PC-3 (cell line): ENCODE results near the gene TMPRSS3. TPM values are rescaled to one million over a fixed set of nuclear protein-coding genes. Genes with fewer than 3 reads are reported as not detected.

ENCODE experiments used
- ATAC-seq: fragments of 200-7000 bp; cut with Tn5 transposase; 2 replicates; pipeline ENCODE4 v1.9.1; 2020; ENCODE audit warnings: mild to moderate bottlenecking, moderate library complexity
- BruUV-seq: library from RNA; stranded (reverse); fragments of 400-500 nt; replicated peaks from 2 replicates; lab custom pipeline; 2021; lab: Mats Ljungman, UMichigan
- CTCF ChIA-PET: fragments of 300-600 bp; sonication (Branson Sonifier 250); formaldehyde crosslinking; loops from one replicate; lab custom pipeline; 2022; ENCODE audit warnings: antibody characterized with exemption; lab: Charles Lee
- POLR2A ChIA-PET: fragments of 300-600 bp; sonication (Branson Sonifier 250); formaldehyde crosslinking; loops from one replicate; lab custom pipeline; 2022; ENCODE audit warnings: antibody characterized with exemption; ENCODE audit not compliant: unreplicated experiment; lab: Charles Lee
- DNase-seq: peaks from one replicate; pipeline ENCODE4 v3.0.0-alpha.2; 2015
- H2AFZ ChIP-seq: fragments of 300-600 bp; sonication (generic); 2 replicates; pipeline ENCODE4 v1.6.0; 2016; ENCODE audit warnings: antibody characterized with exemption, low read length
- H3F3A ChIP-seq: fragments of 300-600 bp; sonication (generic); one replicate; pipeline ENCODE4 v1.6.0; 2017; ENCODE audit warnings: antibody characterized with exemption, low read length, control low read depth, mild to moderate bottlenecking; ENCODE audit not compliant: unreplicated experiment
- H3K27ac ChIP-seq: fragments of 300-600 bp; sonication (generic); 2 replicates; pipeline ENCODE4 v1.5.1; 2016; ENCODE audit warnings: mild to moderate bottlenecking, low read length
- H3K27me3 ChIP-seq: fragments of 300-600 bp; sonication (generic); 2 replicates; pipeline ENCODE4 v1.6.1; 2016; ENCODE audit warnings: low read length, mixed read lengths
- H3K36me3 ChIP-seq: fragments of 300-600 bp; sonication (generic); 2 replicates; pipeline ENCODE4 v1.6.1; 2016; ENCODE audit warnings: low read depth, mixed run types, low read length, mixed read lengths
- H3K4me1 ChIP-seq: fragments of 300-600 bp; sonication (generic); 2 replicates; pipeline ENCODE4 v1.5.1; 2016; ENCODE audit warnings: low read length; ENCODE audit not compliant: insufficient read depth
- H3K4me2 ChIP-seq: fragments of 300-600 bp; sonication (generic); 2 replicates; pipeline ENCODE4 v1.6.0; 2016; ENCODE audit warnings: low read length
- H3K4me3 ChIP-seq: fragments of 300-600 bp; sonication (generic); 2 replicates; pipeline ENCODE4 v1.5.1; 2016; ENCODE audit warnings: mild to moderate bottlenecking, low read length, mixed read lengths
- H3K79me2 ChIP-seq: fragments of 300-600 bp; sonication (generic); 2 replicates; pipeline ENCODE4 v1.6.1; 2017; ENCODE audit warnings: low read length, mixed read lengths
- H3K9ac ChIP-seq: fragments of 300-600 bp; sonication (generic); 2 replicates; pipeline ENCODE4 v1.6.0; 2016; ENCODE audit warnings: mild to moderate bottlenecking, low read length
- H3K9me2 ChIP-seq: fragments of 300-600 bp; sonication (generic); replicated peaks from 2 replicates; pipeline ENCODE4 v1.6.1; 2016; ENCODE audit warnings: mixed run types, low read length, mixed read lengths
- H3K9me3 ChIP-seq: fragments of 300-600 bp; sonication (generic); 2 replicates; pipeline ENCODE4 v1.6.1; 2016; ENCODE audit warnings: low read length, mixed read lengths
- H4K20me1 ChIP-seq: fragments of 300-600 bp; sonication (generic); 2 replicates; pipeline ENCODE4 v1.6.1; 2016; ENCODE audit warnings: low read length, mixed read lengths
- CTCF ChIP-seq: fragments of 300-600 bp; sonication (generic); conservative IDR thresholded peaks from 2 replicates; pipeline ENCODE4 v1.5.1; 2017; ENCODE audit warnings: antibody characterized with exemption, low read depth, mild to moderate bottlenecking, low read length
- EZH2 ChIP-seq: fragments of 300-600 bp; sonication (generic); IDR thresholded peaks from one replicate; pipeline ENCODE4 v1.6.1; 2017; ENCODE audit warnings: antibody characterized with exemption, mild to moderate bottlenecking, low read length; ENCODE audit not compliant: unreplicated experiment
- EZH2phosphoT487 ChIP-seq: fragments of 300-600 bp; sonication (generic); IDR thresholded peaks from 2 replicates; pipeline ENCODE4 v1.6.1; 2018; ENCODE audit warnings: mild to moderate bottlenecking, antibody characterized with exemption, low read length, borderline replicate concordance
- intact Hi-C: fragments of 100-400 bp; cut with micrococcal nuclease; formaldehyde crosslinking; loops from 2 replicates; pipeline ENCODE4 v1.9.0; 2023
- total RNA-seq: library from RNA; depleted of rRNA; stranded (reverse); fragments of >200 nt; gene quantifications from 2 replicates; pipeline ENCODE4 v1.2.3, GENCODE V29; 2014

Gene TMPRSS3
- total RNA-seq, 1 experiment from 2014 or later: not detected

DNA sequence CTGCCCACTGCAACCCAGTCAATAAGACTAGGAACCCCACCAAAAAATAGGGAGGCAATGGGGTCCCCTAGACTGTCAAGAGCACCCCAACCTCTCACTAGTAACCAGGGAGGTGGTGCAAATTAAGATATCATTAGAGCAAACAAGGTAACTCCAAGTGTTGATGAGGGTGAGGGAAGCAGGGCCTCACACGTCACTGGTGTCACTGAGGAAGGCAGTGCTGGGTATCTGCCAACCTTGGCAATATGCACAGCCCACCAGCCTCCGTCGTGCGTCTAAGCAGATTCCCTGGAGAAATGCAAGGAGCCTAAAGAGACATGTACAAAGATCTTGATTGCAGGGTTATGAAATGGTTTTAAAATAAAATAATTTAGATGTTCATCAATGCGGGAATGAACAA lies 11.6 kb upstream of the TMPRSS3 start:
- no peaks in the 10 kb centered on the region for H3K27me3 ChIP-seq
- no TSS peak for BruUV-seq

DNA sequence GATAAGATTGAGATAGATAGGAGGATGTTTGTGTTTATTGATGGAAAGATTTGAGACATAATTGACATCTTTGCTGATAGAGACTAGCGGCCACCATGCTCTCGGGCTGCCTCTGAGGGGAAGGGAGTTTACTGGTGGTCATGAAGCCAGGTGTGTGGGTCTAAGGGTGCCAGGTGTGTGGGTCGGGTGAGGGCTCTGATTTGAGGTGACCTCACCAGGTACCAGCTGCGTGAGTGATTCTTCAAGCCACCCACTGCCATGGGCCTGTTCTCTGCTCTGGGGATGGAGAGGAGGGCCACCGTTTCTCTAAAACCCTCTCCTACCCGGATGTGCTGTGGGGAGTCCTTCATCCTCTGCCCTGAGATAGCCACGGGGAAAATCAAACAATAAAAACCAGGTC lies 11.0 kb upstream of the TMPRSS3 start:
- POLR2A ChIA-PET: no interaction called here
- DNase-seq: no peak
- intact Hi-C loops: no loop called here

More for the DNA sequence above, 11.6 kb upstream of the TMPRSS3 start:
- intact Hi-C loops: no loop called here
- ChIA-PET CTCF (no interaction called here), POLR2A (no interaction called here)
- TF ChIP-seq EZH2phosphoT487 (no peak), CTCF (no peak), EZH2 (no peak)
- H3K79me2 ChIP-seq: no peaks in the 10 kb centered on the region
- H3K27ac ChIP-seq: no peak overlapping the region
- H4K20me1 ChIP-seq: no peaks in the 10 kb centered on the region
- H3K4me1 ChIP-seq: peaks cover 15% of the 10 kb centered on the region
- DNase-seq: no peak
- H3K4me3 ChIP-seq: no peak overlapping the region
- no peaks in the 10 kb centered on the region for H3K9me2 ChIP-seq
- no peaks in the 10 kb centered on the region for H3K36me3 ChIP-seq
- H3K9me3 ChIP-seq: no peaks in the 10 kb centered on the region
- no peaks in the 10 kb centered on the region for H3F3A ChIP-seq
- H2AFZ ChIP-seq: no peak overlapping the region
- no peak for ATAC-seq
- no peak overlapping the region for H3K4me2 ChIP-seq
- no peak overlapping the region for H3K9ac ChIP-seq

DNA sequence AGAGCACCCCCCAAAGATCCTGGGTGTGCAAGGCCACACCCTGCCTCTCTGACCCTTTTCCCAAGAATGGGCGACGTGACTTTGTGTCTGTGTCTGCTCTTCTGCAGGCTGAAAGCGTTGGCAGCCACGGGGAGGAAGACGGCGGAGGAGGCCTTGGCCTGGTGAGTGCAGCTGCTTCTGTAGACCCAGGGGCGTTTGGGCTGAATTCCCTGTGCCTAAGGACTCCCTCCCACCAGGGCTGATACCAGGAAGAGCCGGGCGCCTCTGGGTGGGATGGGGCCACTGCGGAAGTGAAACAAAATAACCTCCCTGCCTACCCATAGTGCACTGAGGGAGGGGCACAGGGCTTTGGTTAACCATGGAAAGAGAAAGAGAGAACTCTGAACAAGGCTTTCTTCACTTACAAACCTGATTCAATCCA lies 10.4 kb upstream of the TMPRSS3 start:
- ChIA-PET CTCF (no interaction called here), POLR2A (interaction anchor here (0.7 kb wide), 1 partner anchor 112 kb away, joined by 4 read pairs; no protein-coding TSS in a partner anchor)
- H3K27ac ChIP-seq: no peak overlapping the region
- H4K20me1 ChIP-seq: no peaks in the 10 kb centered on the region
- TF ChIP-seq CTCF (no peak), EZH2 (no peak), EZH2phosphoT487 (no peak)
- peaks cover 15% of the 10 kb centered on the region for H3K4me1 ChIP-seq
- H3K9me2 ChIP-seq: no peaks in the 10 kb centered on the region
- no peaks in the 10 kb centered on the region for H3K27me3 ChIP-seq
- H2AFZ ChIP-seq: no peak overlapping the region
- intact Hi-C loops: no loop called here
- no TSS peak for BruUV-seq
- H3K4me2 ChIP-seq: no peak overlapping the region
- DNase-seq: no peak
- H3K9ac ChIP-seq: no peak overlapping the region
- H3K4me3 ChIP-seq: no peak overlapping the region
- H3F3A ChIP-seq: no peaks in the 10 kb centered on the region
- H3K9me3 ChIP-seq: no peaks in the 10 kb centered on the region
- H3K36me3 ChIP-seq: no peaks in the 10 kb centered on the region
- ATAC-seq: no peak
- H3K79me2 ChIP-seq: no peaks in the 10 kb centered on the region

More for the DNA sequence above, 11.0 kb upstream of the TMPRSS3 start:
- Histone ChIP-seq H3K36me3 (no peaks in the 10 kb centered on the region), H3K4me2 (no peak overlapping the region), H3K27ac (no peak overlapping the region), H3K9me3 (no peaks in the 10 kb centered on the region), H3K9ac (no peak overlapping the region), H3K27me3 (no peaks in the 10 kb centered on the region), H3K4me1 (peaks cover 15% of the 10 kb centered on the region), H2AFZ (no peak overlapping the region), H3F3A (no peaks in the 10 kb centered on the region), H3K4me3 (no peak overlapping the region), H3K79me2 (no peaks in the 10 kb centered on the region), H4K20me1 (no peaks in the 10 kb centered on the region), H3K9me2 (no peaks in the 10 kb centered on the region)
- no TSS peak for BruUV-seq
- CTCF ChIA-PET: no interaction called here
- TF ChIP-seq EZH2phosphoT487 (no peak), EZH2 (no peak), CTCF (no peak)
- ATAC-seq: no peak
